ENCODE results near the gene CXADR.
"Not testable (repeated sequence)": the region's sequence is repeated elsewhere in the genome, so short reads cannot be mapped to it uniquely, and the experiment has no call there.

Gene CXADR

DNA sequence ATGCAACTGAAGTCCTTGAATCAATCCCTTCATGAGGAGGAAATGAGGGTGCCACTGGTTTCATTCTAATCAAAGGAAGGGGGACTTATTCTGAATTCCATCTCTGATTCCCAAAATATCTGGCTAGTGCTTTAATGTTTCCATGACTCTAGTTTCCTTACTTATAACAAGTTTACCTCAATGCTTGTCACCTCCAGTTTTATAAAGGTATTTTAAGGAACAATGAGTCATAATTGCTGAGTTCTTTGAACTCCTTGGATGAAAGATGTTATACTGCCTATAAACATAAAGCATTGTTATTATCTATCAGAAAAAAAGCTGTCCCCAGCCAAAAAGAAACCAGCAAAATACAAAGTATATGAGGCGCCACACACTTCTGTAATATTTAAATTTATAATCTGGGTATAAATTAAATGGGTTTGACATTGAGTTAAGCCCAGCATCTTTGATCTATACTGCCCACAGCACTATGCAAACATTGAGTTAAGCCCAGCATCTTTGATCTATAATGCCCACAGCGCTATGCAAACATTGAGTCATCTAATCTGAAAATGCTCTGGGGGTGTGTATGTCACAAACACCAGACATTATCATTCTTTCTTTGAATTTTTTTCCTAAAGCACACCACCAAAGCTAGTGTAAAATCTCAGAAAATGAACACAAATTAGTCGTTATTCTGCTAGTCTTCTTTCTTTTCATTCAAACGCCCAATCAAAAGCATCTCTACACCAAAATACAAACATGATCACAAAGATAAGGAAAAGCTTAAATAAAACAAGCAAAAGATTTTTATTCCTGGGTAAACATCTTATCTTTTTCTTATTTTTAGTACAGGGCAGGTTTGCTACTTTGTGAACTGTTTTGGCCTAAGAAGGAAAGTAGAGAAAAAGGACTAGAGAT, 11.5 kb upstream of the CXADR start:
- DNase-seq (ENCODE audit: low read depth, low spot score) = no peak

DNA sequence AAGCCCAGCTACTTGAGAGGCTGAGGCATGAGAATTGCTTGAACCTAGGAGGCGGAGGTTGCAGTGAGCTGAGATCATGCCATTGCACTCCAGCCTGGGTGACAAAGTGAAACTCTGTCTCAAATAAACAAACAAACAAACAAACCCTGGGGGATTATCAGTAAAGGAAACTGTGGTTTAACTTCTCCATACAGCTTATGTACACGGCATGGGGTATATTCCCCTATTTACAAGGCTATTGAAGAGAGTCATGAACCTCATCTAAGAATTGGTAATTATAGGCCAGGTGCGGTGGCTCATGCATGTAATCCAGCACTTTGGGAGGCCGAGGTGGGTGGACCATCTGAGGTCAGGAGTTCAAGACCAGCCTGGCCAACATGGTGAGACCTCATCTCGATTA, 9.9 kb upstream of the CXADR start:
- not testable (repeated sequence) for DNase-seq (ENCODE audit: low read depth, low spot score)

DNA sequence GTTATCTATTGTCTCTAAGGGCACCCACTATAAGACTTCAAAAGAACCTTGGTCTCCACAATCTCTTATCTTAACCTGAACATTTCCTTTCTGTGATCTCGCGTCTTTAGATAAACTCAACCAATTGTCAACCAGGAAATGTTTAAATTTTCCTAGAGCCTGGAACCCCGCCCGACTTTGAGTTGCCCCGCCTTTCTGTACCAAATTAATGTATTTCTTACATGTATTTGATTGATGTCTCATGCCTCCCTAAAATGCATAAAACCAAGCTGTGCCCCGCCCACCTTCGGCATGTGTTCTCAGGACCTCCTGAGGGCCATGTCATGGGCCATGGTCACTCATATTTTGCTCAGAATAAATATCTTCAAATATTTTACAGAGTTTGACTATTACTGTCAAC, 5.9 kb upstream of the CXADR start:
- DNase-seq (ENCODE audit: low read depth, low spot score) = no peak

DNA sequence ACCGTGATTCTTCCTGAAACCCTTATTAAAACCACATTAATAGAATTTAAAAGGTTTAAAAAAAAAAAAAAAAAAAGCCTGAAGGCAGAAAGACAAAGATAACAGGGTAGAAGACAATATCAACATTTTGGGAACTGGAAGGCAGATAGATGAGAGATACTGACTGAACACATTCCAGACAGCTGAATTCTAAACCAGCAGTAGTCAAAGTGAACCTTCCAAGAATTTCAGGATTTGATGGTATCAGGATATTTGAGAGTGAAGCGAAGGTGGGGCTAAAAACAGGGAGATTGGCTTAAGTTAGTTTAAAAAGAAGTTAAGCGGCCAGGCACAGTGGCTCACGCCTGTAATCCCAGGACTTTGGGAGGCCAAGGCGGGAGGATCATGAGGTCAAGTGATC, 5.3 kb upstream of the CXADR start:
- no peak for DNase-seq (ENCODE audit: low read depth, low spot score)

DNA sequence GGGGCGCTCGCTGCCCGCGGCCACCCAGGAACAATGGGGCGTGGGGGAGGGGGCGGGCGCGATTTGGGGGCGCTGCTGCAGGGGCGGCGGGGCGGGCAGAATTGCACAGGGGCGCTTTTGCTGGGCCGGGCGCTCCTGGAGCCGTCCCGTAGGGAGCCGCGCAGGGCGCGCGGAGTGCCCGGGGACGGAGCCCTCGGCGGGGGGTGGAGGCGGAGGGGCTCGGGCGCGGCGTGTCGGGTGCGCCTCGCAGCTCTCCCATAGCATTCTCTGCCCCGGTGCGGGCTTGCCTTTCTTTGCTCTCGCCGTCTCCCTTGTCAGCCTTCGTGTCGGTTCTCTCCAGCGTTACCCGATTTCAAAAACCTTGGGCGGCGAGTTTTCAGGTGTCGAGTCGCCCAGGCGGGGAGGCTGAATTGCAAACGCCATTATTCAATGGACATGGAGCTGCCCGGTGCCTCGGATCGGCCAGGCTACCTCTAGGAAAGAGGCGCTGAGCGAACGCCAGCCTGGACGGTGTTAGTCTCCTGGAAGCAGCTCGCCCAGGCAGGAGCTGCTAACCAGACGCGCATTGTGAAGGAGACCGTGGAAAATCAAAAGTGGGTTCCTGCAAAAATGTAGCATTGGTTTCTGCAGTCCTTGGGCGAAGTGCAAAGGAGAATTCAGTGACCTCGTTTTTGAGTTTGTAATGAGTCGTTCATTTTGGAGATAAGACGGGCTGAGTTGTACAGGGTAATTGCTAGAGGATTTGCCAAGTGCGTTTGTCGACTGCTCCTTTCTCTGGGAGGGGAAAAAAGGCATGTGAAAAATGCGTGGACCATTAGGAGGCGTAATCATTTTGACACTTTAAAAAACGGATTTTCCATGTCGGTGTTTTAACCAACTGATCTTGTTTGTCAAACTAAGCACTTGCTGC, 626 bp downstream of the CXADR start:
- DNase-seq (ENCODE audit: low read depth, low spot score) = no peak

DNA sequence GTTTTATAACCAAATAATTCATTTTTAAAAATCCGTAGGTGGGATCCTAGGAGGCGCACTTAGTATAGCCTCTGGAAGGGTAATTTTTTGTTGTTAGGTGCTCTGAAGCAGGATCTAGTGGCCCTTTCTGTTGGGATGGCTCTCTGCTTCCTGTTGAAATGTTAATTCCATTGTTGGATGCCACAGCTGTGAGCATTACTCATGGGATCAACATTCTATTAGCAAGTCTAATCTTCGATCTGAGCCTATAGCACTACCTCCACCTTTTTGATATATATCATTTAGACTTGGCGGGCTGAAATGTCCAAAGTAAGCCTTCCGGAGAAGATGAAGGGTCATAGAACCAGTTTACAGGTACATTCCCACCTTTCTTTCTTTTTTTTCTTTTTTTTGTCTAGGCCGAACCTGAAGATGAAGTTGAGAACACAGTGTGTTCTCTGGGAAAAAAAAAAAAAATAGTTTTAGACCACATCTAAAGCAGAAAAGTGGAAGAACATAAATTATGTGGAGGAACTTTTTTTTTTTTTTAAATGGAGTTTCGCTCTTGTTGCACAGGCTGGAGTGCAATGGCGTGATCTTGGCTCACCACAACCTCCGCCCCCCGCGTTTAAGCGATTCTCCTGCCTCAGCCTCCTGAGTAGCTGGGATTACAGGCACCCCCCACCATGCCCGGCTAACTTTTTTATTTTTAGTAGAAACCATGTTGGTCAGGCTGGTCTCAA, 1.4 kb downstream of the CXADR start:
- no peak for DNase-seq (ENCODE audit: low read depth, low spot score)

DNA sequence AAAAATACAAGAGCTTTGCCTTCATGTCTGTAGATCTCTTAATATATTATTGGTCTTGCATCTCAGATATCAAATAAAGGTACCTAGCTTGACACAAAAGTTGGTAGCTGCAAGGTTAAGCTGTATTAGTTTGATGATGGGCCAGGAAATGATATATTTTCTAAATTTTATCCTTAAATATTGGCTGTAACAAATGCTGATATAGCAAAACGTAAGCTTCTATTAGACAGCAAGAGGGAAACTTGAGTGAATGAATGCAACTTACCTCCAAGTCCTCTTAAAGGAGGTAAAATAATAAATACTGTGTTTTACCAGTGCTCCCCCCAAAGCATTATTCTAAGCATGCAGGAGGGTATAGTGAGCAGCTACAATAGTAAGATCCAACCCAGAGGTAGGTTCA, 4.2 kb downstream of the CXADR start:
- not testable (repeated sequence) for DNase-seq (ENCODE audit: low read depth, low spot score)

DNA sequence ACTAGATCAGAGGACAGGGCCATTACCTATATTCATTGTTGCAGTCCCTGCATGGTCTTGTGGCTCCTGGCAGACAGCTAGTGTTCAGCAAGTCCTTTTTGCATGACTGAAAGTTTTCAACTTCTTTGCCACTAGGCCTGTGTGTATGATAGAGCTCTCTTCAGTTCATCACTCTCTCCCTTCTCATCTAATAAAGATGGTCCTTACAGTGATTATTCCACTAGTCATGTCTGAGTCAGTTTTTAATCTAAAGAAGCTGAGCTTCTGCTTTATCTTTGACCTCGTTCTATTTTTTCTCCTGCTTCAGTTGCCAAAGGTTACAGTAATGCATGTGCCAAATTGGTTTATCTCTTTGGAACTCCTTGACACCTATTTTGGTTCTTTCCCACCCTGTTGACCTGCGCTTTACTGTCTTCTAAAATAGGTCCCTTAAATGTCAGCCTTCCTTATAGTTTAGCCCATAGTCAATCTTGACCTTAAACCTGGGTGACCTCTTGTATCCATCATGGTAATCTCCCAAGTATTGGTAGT, 6.4 kb downstream of the CXADR start:
- DNase-seq (ENCODE audit: low read depth, low spot score) = no peak

DNA sequence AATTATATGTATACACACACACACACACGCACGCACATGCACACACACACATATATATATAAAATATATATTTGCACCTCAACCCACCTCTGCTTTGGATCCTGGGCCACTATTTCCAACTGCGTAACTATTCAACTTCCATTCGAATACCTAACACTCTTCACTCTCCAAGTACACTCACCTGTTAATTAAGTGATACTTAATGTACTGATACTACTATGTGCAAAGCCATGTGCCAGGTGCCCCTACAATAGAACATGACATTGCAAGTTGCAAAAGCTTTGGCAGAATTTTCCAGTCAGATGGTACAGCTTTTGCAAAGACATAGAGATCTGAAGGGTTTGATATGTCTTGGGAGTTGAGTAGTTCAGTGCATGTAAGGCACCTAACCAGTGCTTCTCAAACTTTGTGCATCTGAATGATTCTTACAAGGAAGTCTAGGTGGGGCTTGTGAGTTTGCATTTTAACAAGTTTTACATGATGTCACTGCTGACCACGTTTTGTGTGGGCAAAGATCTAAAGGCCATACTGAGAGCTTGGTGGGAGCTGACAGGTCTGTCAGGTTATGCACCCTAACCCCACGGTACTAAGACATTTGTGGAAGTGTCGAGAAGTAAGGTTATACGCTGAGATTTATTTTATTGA, 7.2 kb downstream of the CXADR start:
- no peak for DNase-seq (ENCODE audit: low read depth, low spot score)

DNA sequence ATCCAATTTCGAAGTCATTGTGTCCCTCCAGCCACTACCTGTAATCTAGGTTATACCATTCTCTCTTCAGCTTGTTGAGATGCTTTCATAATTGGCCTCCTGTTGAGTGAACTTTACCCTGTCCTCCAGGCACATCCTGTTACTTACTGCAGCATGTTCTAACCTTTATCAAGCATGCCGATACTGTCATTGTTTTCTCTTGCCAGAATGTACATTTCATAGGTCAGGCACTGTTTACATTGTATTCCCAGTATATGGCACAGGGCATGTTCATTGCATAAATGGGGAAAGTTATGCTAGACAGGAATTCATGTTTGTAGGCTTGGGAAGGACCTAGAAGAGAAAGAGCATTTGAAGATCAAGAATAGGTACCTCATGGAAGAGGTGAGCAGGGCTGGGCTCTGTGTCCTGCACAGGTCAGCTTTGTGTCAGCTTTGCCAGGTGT, 10.2 kb downstream of the CXADR start:
- DNase-seq (ENCODE audit: low read depth, low spot score) = no peak

DNA sequence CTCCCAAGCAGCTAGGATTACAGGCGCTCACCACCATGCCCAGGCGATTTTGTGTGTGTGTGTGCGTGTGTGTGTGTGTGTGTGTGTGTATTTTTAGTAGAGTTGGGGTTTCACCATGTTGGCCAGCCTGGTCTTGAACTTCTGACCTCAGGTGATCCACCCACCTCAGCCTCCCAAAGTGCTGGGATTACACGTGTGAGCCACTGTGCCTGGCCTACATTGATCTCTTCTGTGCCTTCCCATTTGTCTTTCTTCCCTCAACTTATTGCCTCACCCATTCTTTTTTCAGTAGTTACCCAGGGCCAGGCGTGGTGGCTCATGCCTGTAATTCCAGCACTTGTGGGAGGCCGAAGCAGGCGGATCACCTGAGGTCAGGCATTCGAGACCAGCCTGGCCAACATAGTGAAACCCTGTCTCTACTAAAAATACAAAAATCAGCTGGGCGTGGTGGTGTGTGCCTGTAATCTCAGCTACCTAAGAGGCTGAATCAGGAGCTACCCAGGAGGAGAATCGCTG, 11.2 kb downstream of the CXADR start:
- DNase-seq (ENCODE audit: low read depth, low spot score) = not testable (repeated sequence)

DNA sequence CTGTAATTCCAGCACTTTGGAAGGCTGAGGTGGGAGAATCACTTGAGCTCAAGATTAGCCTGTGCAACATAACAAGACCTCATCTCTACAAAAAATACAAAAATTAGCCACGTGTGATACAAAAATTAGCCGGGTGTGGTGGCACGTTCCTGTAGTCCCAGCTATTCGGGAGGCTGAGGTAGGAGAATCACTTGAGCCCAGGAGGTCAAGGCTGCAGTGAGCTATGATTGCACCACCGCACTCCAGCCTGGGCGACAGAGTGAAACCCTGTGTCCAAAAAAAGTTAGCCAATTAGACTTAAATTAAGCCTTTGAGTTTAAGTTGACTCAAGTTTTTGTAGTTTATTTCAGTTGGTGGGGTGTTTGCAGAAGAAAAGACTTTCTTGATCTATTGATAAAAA, 11.8 kb downstream of the CXADR start:
- no peak for DNase-seq (ENCODE audit: low read depth, low spot score)

DNA sequence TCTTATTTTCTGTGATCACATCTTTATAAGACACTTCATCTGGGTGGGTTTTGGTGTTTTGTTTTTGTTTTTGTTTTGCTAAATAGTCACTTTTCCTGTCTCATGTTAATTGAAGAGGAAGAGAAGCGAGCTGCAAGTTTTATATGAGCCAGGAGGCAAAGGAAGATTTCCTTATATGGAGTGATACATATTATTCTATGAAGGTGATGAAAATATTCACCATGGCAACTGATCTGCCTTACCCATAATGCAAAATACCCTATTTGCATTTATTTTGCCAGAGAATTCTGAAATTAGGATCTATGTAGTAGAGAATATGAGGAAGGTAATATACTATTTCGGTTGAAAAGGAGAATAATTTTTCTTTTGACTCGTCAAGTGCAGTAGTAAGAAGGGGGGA, 13.9 kb downstream of the CXADR start:
- no peak for DNase-seq (ENCODE audit: low read depth, low spot score)

DNA sequence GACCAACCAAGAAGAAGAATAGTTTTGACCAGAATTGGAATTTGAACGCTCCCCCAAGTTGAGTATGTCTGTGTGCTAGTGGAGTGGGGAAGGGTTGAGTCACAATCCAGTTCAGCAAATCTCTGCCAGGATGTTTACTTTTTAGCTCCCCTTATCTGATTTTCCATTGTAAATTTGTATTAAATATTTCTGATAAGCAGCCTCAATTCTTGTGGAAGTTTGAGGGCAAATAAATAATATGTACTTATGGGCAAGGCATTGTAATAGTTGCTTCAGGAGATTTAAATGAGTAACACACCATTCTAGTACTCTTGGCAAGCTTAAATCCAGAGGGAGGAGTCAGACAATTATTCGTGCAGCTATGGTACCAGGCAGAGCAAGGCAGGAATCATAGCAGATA, 14.4 kb downstream of the CXADR start:
- no peak for DNase-seq (ENCODE audit: low read depth, low spot score)

DNA sequence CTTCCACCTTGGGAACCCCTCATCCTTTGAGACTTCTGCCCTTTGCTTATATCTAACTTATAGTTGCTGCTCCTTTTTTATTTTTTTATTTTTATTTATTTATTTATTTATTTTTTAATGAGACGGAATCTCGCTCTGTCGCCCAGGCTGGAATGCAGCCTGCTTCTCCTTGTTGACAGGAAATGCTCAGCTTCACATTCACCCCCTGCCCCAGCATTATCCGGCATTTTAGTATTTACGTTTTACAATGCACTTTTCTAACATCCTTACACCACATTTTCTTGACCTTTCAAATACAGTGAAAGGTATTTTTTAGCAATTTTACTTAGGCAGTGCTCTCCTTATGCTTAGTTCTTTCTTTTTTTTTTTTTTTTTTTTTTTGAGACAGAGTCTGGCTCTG, 14.9 kb downstream of the CXADR start:
- DNase-seq (ENCODE audit: low read depth, low spot score) = no peak

DNA sequence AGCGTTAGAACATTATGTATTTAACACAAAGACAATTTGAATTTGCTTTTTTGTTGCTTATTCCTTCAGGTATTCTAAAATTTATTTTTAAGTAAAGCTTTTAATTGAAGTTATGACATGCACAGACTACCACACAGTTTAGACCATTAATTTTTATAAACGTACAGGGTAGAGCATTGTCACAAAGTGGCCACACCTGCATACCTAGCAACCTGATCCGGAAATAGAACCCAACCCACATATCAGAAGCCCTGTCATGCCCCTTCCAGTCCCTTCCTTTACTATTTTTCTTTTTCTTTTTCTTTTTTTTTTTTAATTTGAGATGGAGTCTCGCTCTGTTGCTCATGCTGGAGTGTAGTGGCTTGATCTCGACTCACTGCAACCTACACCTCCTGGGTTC, 16.8 kb downstream of the CXADR start:
- DNase-seq (ENCODE audit: low read depth, low spot score) = no peak

DNA sequence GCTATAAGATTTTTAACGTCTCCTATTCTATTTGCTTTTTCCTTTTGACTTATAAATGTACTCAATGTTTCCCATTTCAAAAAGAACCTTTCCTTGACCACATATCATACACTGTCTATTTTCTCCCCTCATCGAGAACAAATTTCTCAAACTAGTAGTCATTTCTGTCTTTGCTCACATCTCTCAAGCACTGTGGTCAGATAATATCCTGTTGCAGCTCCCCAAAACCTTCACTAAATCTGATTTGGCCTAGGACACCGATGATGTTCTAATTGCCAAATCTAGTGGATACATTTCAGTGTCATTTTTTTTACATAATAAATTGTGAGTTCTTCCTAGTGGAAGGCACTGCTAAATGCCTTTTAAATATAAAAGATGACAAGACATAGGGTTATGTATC, 19.4 kb downstream of the CXADR start:
- DNase-seq (ENCODE audit: low read depth, low spot score) = no peak

DNA sequence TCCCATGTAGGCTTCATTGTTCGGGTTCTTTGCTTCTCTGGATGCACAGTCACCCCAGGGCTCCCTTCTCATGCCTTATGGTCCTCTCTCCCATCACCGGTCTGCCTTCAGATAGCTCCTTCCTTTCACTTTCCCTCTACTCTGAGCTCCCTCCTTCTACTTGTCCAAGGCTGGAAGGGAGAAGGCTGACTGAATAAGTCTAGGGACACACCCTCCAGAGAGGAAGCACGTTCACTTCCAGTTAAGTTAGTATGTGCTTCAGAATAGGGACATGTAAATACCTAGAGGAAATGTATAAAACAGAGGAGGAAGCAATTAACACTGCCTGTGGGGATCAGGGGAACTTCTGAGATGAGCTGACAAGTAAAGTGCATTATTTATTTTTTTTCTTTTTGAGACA, 23.5 kb downstream of the CXADR start:
- DNase-seq (ENCODE audit: low read depth, low spot score) = no peak

DNA sequence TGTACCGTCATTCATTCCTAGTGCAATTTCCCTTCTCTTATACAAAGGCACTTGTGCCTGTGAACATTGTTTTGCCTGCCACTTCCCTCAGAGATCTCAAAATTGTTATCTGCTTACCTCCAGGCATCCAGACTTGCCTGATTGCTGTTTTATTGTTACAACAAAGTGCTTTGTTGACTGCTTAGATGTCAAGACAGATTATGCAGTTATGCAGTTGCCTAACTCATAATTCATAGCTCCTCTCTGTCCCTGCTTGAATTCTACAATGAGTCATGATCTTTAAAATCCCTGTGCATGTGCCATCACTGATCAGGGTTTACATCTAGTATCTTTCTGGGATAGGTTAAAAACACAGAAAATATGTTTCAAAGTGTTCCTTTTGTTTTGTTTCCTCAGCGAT, 24.5 kb downstream of the CXADR start:
- DNase-seq (ENCODE audit: low read depth, low spot score) = no peak

DNA sequence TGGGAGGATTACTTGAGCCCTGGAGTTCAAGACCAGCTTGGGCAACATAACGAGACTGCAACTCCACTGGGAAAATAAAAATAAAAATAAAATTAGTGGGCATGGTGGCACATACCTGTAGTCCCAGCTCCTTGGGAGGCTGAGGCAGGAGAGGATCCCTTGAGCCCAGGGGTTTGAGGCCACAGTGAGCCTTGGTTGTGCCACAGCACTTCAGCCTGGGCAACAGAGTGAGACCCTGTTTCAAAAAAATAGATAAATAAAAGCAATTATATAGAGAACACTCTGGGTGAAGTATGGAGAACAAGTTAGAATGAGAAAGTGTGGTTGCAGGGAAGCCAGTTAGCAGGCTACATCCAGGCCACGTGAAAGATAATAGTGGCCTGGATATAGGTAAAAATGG, 25.7 kb downstream of the CXADR start:
- no peak for DNase-seq (ENCODE audit: low read depth, low spot score)

DNA sequence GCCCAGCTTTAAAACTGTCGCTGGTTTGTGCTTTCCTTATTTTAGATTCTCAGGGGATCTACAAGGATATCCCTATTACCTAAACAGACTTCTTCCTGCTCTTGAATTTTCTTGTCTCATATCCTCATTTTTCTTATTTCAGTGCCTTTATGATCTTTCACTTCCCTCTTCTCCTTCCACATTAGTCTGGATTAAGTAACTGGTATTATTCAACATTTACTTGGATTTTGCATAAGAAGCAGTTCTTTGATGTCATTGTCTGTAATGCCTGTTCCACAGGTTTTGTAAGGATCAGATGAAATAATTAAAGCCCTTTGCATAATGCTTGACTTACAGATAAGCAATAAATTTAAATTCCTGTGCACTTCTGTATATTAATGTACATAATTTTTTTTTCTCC, 26.5 kb downstream of the CXADR start:
- DNase-seq (ENCODE audit: low read depth, low spot score) = no peak
